ENCODE data around the gene SIGLEC6. TPM values are rescaled to one million over a fixed set of nuclear protein-coding genes. Genes with fewer than 3 reads are reported as not detected.

SIGLEC6 gene
- total and polyA plus RNA-seq, 7 donors: 0.55 to 2.1 (median 0.82) TPM; not detected in 2

DNA sequence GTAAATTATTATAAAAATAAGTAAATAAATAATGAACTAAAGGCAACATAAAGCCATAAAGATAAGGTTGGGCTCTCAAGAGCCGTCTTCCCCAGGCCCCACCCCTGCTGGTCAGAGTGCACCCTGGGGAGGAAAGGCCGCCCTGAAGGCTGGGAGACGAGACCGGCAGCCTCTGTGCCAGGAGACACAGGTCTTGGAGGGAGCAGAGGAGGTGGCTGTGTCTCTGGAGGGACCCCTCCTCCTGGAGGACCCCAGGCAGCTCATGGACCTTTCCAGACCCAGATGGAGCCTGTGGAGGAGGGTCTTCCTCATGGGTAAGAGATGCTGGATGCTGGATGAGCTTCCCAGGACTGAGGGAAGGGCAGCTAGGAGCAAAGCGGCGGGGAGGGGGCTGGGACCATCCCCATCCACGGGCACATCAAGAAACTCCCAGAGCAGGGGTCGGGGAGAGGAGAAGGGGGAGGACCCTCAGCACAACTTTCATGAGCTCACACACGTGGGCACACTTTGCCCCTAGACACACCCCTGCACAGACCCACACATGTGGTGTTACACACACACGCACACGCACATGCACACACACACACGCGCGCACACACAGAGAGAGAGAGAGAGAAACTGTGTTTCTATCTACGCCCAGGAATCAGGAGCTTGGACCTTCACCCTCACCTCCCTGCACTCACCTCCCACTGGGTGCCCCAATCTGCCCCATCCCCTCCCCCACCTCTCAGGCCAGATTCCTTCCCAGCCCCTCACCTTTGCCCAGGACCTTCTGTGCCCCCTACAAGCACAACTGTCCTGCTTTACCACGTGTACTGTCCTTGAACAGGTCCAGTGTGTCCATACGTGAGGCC lies 52.9 kb downstream of the SIGLEC6 start, which contains the start of gene CEACAM18:
CEACAM18 (plus strand) TSS at position 159 of the 854 bp plus-strand sequence.
- peaks cover 0 to 16% (median 12%) of the 10 kb centered on the region in 3 donors for H3K27me3 ChIP-seq
- peaks cover 0 to 14% (median 5%) of the 10 kb centered on the region in 4 donors for H3K4me1 ChIP-seq
- intact Hi-C loops (cut with DNase I): no loop called here
- no peak within 1 kb of the TSS for H3K27ac ChIP-seq
- TF ChIP-seq, protein P1, sequence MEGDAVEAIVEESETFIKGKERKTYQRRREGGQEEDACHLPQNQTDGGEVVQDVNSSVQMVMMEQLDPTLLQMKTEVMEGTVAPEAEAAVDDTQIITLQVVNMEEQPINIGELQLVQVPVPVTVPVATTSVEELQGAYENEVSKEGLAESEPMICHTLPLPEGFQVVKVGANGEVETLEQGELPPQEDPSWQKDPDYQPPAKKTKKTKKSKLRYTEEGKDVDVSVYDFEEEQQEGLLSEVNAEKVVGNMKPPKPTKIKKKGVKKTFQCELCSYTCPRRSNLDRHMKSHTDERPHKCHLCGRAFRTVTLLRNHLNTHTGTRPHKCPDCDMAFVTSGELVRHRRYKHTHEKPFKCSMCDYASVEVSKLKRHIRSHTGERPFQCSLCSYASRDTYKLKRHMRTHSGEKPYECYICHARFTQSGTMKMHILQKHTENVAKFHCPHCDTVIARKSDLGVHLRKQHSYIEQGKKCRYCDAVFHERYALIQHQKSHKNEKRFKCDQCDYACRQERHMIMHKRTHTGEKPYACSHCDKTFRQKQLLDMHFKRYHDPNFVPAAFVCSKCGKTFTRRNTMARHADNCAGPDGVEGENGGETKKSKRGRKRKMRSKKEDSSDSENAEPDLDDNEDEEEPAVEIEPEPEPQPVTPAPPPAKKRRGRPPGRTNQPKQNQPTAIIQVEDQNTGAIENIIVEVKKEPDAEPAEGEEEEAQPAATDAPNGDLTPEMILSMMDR (IDR thresholded peaks at IDR 0.05): no peak
- no peak for TF ChIP-seq POLR2AphosphoS5 (IDR thresholded peaks at IDR 0.05)
- no peak for TF ChIP-seq POLR2A (IDR thresholded peaks at IDR 0.05)
- no peak for TF ChIP-seq EP300 (IDR thresholded peaks at IDR 0.05)
- H3K36me3 ChIP-seq: no peaks in the 10 kb centered on the region
- 51 to 57% methylated on average over 17 of the region's 17 CpGs for WGBS, 2 donors
- no peaks in the 10 kb centered on the region for H3K9me3 ChIP-seq
- H3K4me3 ChIP-seq: no peak within 1 kb of the TSS
- peak; percentile 27 for DNase-seq

DNA sequence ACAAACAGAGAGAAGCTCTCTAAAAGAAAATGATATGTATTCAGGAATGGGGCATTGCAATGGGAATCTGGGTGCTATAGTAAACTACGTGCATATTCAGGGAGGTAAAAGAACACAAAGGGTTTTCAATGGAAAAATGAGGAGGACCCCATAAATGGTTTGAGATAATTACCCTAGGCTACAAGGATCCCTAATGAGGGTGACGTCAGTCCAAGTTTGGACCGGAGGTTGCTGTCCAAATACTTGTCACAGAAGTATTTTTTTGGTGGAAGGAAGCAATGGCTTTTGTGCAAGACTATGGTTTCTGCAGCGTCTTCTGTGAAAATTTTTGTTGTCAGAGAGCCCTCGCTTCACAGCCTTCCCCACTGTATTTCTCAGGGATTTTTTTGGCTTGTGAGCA lies 54.1 kb downstream of the SIGLEC6 start:
- intact Hi-C loops (cut with DNase I): no loop called here
- Histone ChIP-seq H3K27ac (no peak overlapping the region), H3K4me1 (peaks cover 0 to 9% (median 4%) of the 10 kb centered on the region in 4 donors), H3K9me3 (no peaks in the 10 kb centered on the region), H3K36me3 (no peaks in the 10 kb centered on the region), H3K27me3 (peaks cover 0 to 20% (median 16%) of the 10 kb centered on the region in 3 donors), H3K4me3 (no peak overlapping the region)
- no peak for DNase-seq
- 59 to 69% methylated on average over 5 of the region's 5 CpGs for WGBS, 2 donors
- TF ChIP-seq EP300 (IDR thresholded peaks at IDR 0.05) (no peak), POLR2AphosphoS5 (IDR thresholded peaks at IDR 0.05) (no peak), POLR2A (IDR thresholded peaks at IDR 0.05) (no peak)
- TF ChIP-seq, protein P1 (IDR thresholded peaks at IDR 0.05): no peak

DNA sequence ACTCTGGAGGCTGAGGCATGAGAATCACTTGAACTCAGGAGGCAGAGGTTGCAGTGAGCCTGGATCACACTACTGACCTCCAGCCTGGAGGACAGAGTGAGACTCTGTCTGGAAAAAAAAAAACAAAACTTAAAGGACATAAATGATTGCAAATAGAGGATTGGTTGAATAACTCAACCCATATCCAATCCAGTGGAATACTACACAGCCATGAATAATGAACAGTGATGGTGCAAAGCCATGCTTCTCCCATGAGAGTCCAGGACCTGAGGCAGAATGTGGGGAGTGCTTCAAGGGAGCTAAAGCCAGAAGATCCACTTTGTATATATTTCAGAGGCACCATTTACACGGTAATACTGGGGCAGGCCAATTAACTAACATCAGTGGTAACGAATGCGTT lies 55.3 kb downstream of the SIGLEC6 start:
- 77 to 90% methylated on average over 3 of the region's 3 CpGs for WGBS, 2 donors
- intact Hi-C loops (cut with DNase I): no loop called here

DNA sequence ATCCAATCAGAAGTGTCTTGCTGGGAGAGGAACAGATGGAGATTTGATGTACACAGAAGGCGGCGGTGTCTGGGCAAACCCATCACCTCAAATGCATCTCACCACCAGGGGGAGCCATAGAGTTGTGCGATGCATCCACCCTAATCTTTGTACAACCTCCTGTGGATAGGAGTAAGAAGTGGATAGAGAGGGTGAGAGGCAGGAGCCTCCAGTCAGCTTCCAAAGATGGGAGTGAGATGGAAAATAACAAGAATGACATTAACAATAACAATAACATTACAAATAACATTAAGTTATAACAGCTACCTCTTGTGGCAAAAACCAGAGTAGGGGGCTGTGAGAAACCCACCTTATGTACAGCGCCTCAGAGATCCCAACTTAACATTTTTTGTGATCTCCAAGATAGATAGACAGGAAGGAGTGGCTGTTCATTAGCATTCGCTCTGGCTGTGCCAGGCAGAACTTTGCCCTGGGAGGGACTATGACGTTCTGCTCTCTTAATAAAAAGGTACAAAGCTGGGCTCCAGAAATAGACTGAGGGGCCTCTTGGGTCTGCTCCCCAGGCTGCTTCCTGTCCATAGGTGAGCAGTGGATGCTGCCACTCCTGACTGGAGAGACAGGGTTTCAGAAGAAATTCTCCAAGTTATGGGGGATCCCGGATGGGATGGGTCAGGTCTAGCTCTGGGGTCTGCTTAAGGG lies 58.3 kb downstream of the SIGLEC6 start:
- intact Hi-C loops (cut with DNase I): loop anchor here (1.0 to 2.0 kb wide), 2 partner anchors 184 to 306 kb away; no protein-coding TSS in a partner anchor

More for the DNA sequence above, 55.3 kb downstream of the SIGLEC6 start:
- Histone ChIP-seq H3K36me3 (no peaks in the 10 kb centered on the region), H3K27me3 (peaks cover 0 to 28% (median 16%) of the 10 kb centered on the region in 3 donors), H3K27ac (no peak overlapping the region), H3K4me3 (no peak overlapping the region), H3K4me1 (no peaks in the 10 kb centered on the region), H3K9me3 (no peaks in the 10 kb centered on the region)
- no peak for TF ChIP-seq EP300 (IDR thresholded peaks at IDR 0.05)
- no peak for DNase-seq

More for the DNA sequence above, 58.3 kb downstream of the SIGLEC6 start:
- Histone ChIP-seq H3K4me1 (no peaks in the 10 kb centered on the region), H3K27me3 (peaks cover 0 to 20% (median under 1%) of the 10 kb centered on the region in 3 donors), H3K36me3 (no peaks in the 10 kb centered on the region), H3K9me3 (no peaks in the 10 kb centered on the region), H3K4me3 (no peak overlapping the region), H3K27ac (no peak overlapping the region)
- TF ChIP-seq, protein P1 (IDR thresholded peaks at IDR 0.05): peak; percentile 44 to 80 (median 71)
- TF ChIP-seq POLR2AphosphoS5 (IDR thresholded peaks at IDR 0.05): no peak
- 21 to 33% methylated on average over 7 of the region's 7 CpGs for WGBS, 2 donors
- DNase-seq: peak; percentile 79
